ENCODE measurements around the gene GPC6.

The GPC6 gene

GRCh38 chr13:93280688-93281087 is 54.1 kb downstream of the GPC6 start:
- H3K9me2 ChIP-seq (replicated peaks; ENCODE audit: low read depth, low read length): no peaks in the 10 kb centered on the region
- no peaks in the 10 kb centered on the region for H3K79me2 ChIP-seq (ENCODE audit: insufficient read depth, low read length)
- no peaks in the 10 kb centered on the region for H3K36me3 ChIP-seq (ENCODE audit: insufficient read depth, low read length)
- TF ChIP-seq EZH2phosphoT487 (IDR thresholded peaks at IDR 0.05; ENCODE audit: borderline replicate concordance): no peak
- H3K4me2 ChIP-seq (ENCODE audit: low read depth, low read length, poor library complexity, severe bottlenecking): no peak overlapping the region
- H2AFZ ChIP-seq (ENCODE audit: low read length): no peak overlapping the region
- no peaks in the 10 kb centered on the region for H3F3A ChIP-seq (ENCODE audit: low read depth)
- H3K9me3 ChIP-seq (ENCODE audit: insufficient read depth, low read depth, low read length): no peaks in the 10 kb centered on the region
- H3K4me3 ChIP-seq (ENCODE audit: low read length, poor library complexity, severe bottlenecking): no peak overlapping the region
- H3K27me3 ChIP-seq (ENCODE audit: insufficient read depth, low read length, poor library complexity, severe bottlenecking): no peaks in the 10 kb centered on the region
- no peaks in the 10 kb centered on the region for H3K4me1 ChIP-seq (ENCODE audit: insufficient read depth, low read length, poor library complexity, severe bottlenecking)
- H3K9ac ChIP-seq (ENCODE audit: low read depth, low read length, poor library complexity, severe bottlenecking): no peak overlapping the region
- no peaks in the 10 kb centered on the region for H4K20me1 ChIP-seq (ENCODE audit: insufficient read depth, low read length, poor library complexity, severe bottlenecking)

- Histone ChIP-seq H3K4me3 (ENCODE audit: low read length, poor library complexity, severe bottlenecking) (no peak overlapping the region), H3K79me2 (ENCODE audit: insufficient read depth, low read length) (no peaks in the 10 kb centered on the region), H4K20me1 (ENCODE audit: insufficient read depth, low read length, poor library complexity, severe bottlenecking) (no peaks in the 10 kb centered on the region), H3K4me1 (ENCODE audit: insufficient read depth, low read length, poor library complexity, severe bottlenecking) (no peaks in the 10 kb centered on the region), H3K9ac (ENCODE audit: low read depth, low read length, poor library complexity, severe bottlenecking) (no peak overlapping the region), H3K9me3 (ENCODE audit: insufficient read depth, low read depth, low read length) (no peaks in the 10 kb centered on the region), H2AFZ (ENCODE audit: low read length) (no peak overlapping the region), H3K27me3 (ENCODE audit: insufficient read depth, low read length, poor library complexity, severe bottlenecking) (no peaks in the 10 kb centered on the region), H3K9me2 (replicated peaks; ENCODE audit: low read depth, low read length) (no peaks in the 10 kb centered on the region), H3F3A (ENCODE audit: low read depth) (no peaks in the 10 kb centered on the region), H3K4me2 (ENCODE audit: low read depth, low read length, poor library complexity, severe bottlenecking) (no peak overlapping the region), H3K36me3 (ENCODE audit: insufficient read depth, low read length) (no peaks in the 10 kb centered on the region)
- TF ChIP-seq CTCF (conservative IDR thresholded peaks at IDR 0.05; ENCODE audit: low read length) (no peak), EZH2phosphoT487 (IDR thresholded peaks at IDR 0.05; ENCODE audit: borderline replicate concordance) (no peak)
Measured at GRCh38 chr13:93283255-93283654, 56.6 kb downstream of the GPC6 start.

GRCh38 chr13:93284064-93284463 is 57.5 kb downstream of the GPC6 start:
- H3K4me3 ChIP-seq (ENCODE audit: low read length, poor library complexity, severe bottlenecking): no peak overlapping the region
- no peaks in the 10 kb centered on the region for H3F3A ChIP-seq (ENCODE audit: low read depth)
- no peaks in the 10 kb centered on the region for H3K36me3 ChIP-seq (ENCODE audit: insufficient read depth, low read length)
- no peaks in the 10 kb centered on the region for H3K79me2 ChIP-seq (ENCODE audit: insufficient read depth, low read length)
- no peaks in the 10 kb centered on the region for H3K27me3 ChIP-seq (ENCODE audit: insufficient read depth, low read length, poor library complexity, severe bottlenecking)
- no peak for TF ChIP-seq EZH2phosphoT487 (IDR thresholded peaks at IDR 0.05; ENCODE audit: borderline replicate concordance)
- TF ChIP-seq CTCF (conservative IDR thresholded peaks at IDR 0.05; ENCODE audit: low read length): no peak
- H3K9me2 ChIP-seq (replicated peaks; ENCODE audit: low read depth, low read length): no peaks in the 10 kb centered on the region
- H4K20me1 ChIP-seq (ENCODE audit: insufficient read depth, low read length, poor library complexity, severe bottlenecking): no peaks in the 10 kb centered on the region
- H3K4me2 ChIP-seq (ENCODE audit: low read depth, low read length, poor library complexity, severe bottlenecking): no peak overlapping the region
- no peaks in the 10 kb centered on the region for H3K9me3 ChIP-seq (ENCODE audit: insufficient read depth, low read depth, low read length)
- H2AFZ ChIP-seq (ENCODE audit: low read length): no peak overlapping the region
- H3K9ac ChIP-seq (ENCODE audit: low read depth, low read length, poor library complexity, severe bottlenecking): no peak overlapping the region
- H3K4me1 ChIP-seq (ENCODE audit: insufficient read depth, low read length, poor library complexity, severe bottlenecking): no peaks in the 10 kb centered on the region

- no peaks in the 10 kb centered on the region for H3K4me1 ChIP-seq (ENCODE audit: insufficient read depth, low read length, poor library complexity, severe bottlenecking)
- no peak for TF ChIP-seq CTCF (conservative IDR thresholded peaks at IDR 0.05; ENCODE audit: low read length)
- no peak for TF ChIP-seq EZH2phosphoT487 (IDR thresholded peaks at IDR 0.05; ENCODE audit: borderline replicate concordance)
- H3K9me2 ChIP-seq (replicated peaks; ENCODE audit: low read depth, low read length): no peaks in the 10 kb centered on the region
- no peak overlapping the region for H3K4me3 ChIP-seq (ENCODE audit: low read length, poor library complexity, severe bottlenecking)
- no peaks in the 10 kb centered on the region for H3K27me3 ChIP-seq (ENCODE audit: insufficient read depth, low read length, poor library complexity, severe bottlenecking)
- H3F3A ChIP-seq (ENCODE audit: low read depth): no peaks in the 10 kb centered on the region
- H4K20me1 ChIP-seq (ENCODE audit: insufficient read depth, low read length, poor library complexity, severe bottlenecking): no peaks in the 10 kb centered on the region
- H2AFZ ChIP-seq (ENCODE audit: low read length): no peak overlapping the region
- H3K36me3 ChIP-seq (ENCODE audit: insufficient read depth, low read length): no peaks in the 10 kb centered on the region
- H3K9ac ChIP-seq (ENCODE audit: low read depth, low read length, poor library complexity, severe bottlenecking): no peak overlapping the region
- no peaks in the 10 kb centered on the region for H3K79me2 ChIP-seq (ENCODE audit: insufficient read depth, low read length)
- H3K9me3 ChIP-seq (ENCODE audit: insufficient read depth, low read depth, low read length): no peaks in the 10 kb centered on the region
- no peak overlapping the region for H3K4me2 ChIP-seq (ENCODE audit: low read depth, low read length, poor library complexity, severe bottlenecking)
Measured at GRCh38 chr13:93286047-93286446, 59.4 kb downstream of the GPC6 start.
